GM19351 (cell line): ENCODE measurements around the gene PTPRD.

Experiments used
- ATAC-seq: cut with Tn5 transposase; IDR thresholded peaks from one replicate; pipeline ENCODE4 v1.9.1; 2021; ENCODE audit warnings: mild to moderate bottlenecking, moderate library complexity; ENCODE audit not compliant: unreplicated experiment

PTPRD gene

GRCh38 chr9:8879284-8879683 is 1733.5 kb downstream of the PTPRD start:
- no peak for ATAC-seq

GRCh38 chr9:8877753-8878494 is 1734.9 kb downstream of the PTPRD start:
- no peak for ATAC-seq

- no peak for ATAC-seq
These were observed 1736.5 kb downstream of the PTPRD start for GRCh38 chr9:8876303-8876702.

GRCh38 chr9:8874482-8874881 is 1738.3 kb downstream of the PTPRD start:
- ATAC-seq: no peak

GRCh38 chr9:8872802-8873201 is 1740.0 kb downstream of the PTPRD start:
- no peak for ATAC-seq

GRCh38 chr9:8871796-8872445 is 1740.9 kb downstream of the PTPRD start:
- ATAC-seq: no peak

GRCh38 chr9:8871396-8871795 is 1741.4 kb downstream of the PTPRD start:
- no peak for ATAC-seq

GRCh38 chr9:8869812-8870211 is 1743.0 kb downstream of the PTPRD start:
- ATAC-seq: no peak

- no peak for ATAC-seq
These were observed 1744.2 kb downstream of the PTPRD start for GRCh38 chr9:8868632-8869031.

GRCh38 chr9:8867148-8867547 is 1745.7 kb downstream of the PTPRD start:
- ATAC-seq: no peak

- ATAC-seq: no peak
These were observed 1748.3 kb downstream of the PTPRD start for GRCh38 chr9:8864545-8864896.

- no peak for ATAC-seq
These were observed 1748.8 kb downstream of the PTPRD start for GRCh38 chr9:8863886-8864544.

- ATAC-seq: no peak
These were observed 1749.7 kb downstream of the PTPRD start for GRCh38 chr9:8863069-8863468.

GRCh38 chr9:8860925-8861324 is 1751.9 kb downstream of the PTPRD start:
- no peak for ATAC-seq

- no peak for ATAC-seq
These were observed 1752.7 kb downstream of the PTPRD start for GRCh38 chr9:8860086-8860485.

- ATAC-seq: no peak
These were observed 1753.4 kb downstream of the PTPRD start for GRCh38 chr9:8859416-8859815.

- ATAC-seq: no peak
These were observed 1754.1 kb downstream of the PTPRD start for GRCh38 chr9:8858596-8859161.

- no peak for ATAC-seq
These were observed 1754.7 kb downstream of the PTPRD start for GRCh38 chr9:8857926-8858595.

- ATAC-seq: no peak
These were observed 1755.5 kb downstream of the PTPRD start for GRCh38 chr9:8857068-8857925.

- no peak for ATAC-seq
These were observed 1756.3 kb downstream of the PTPRD start for GRCh38 chr9:8856396-8857067.
